HepG2 (cell line): ENCODE data around the gene SIT1. TPM values are rescaled to one million over a fixed set of nuclear protein-coding genes. Genes with fewer than 3 reads are reported as not detected.

Experiments used
- ATAC-seq: fragments of 200-7000 bp; cut with Tn5 transposase; 3 replicates; pipeline ENCODE4 v1.9.1; 2020; ENCODE audit warnings: mild to moderate bottlenecking, moderate library complexity
- BruUV-seq: library from RNA; stranded (reverse); fragments of 400-500 nt; replicated peaks from 2 replicates; lab custom pipeline; 2021; lab: Mats Ljungman, UMichigan
- CTCF ChIA-PET: fragments of 300-600 bp; formaldehyde crosslinking; extraction: SDS; loops from one replicate; lab custom pipeline; 2021; ENCODE audit warnings: low total read pairs, inconsistent platforms, low intra/inter-chr PET ratio; lab: Yijun Ruan, JAX
- POLR2A ChIA-PET: fragments of 350-600 bp; sonication (Branson Sonifier 250); formaldehyde crosslinking; loops from one replicate; lab custom pipeline; 2020; ENCODE audit warnings: antibody characterized with exemption, inconsistent platforms; lab: Yijun Ruan, JAX
- DNase-seq: peaks from one replicate; pipeline ENCODE4 v3.0.0-alpha.2; 2015; ENCODE audit warnings: low spot score
- FAIRE-seq: peaks from 3 replicates; lab custom pipeline; 2011; peaks lifted over from hg19 to GRCh38; lab: Jason Lieb, UNC
- H2AFZ ChIP-seq: one replicate; pipeline ENCODE4 v1.6.1; 2011; ENCODE audit warnings: low read length, inconsistent platforms
- H3K27ac ChIP-seq: fragments of 300-600 bp; 3 replicates; pipeline ENCODE4 v1.8.0; 2011; ENCODE audit warnings: mixed run types, mild to moderate bottlenecking, mixed read lengths, low read length, inconsistent platforms; ENCODE audit not compliant: insufficient read depth; ENCODE audit errors: extremely low read length
- H3K27me3 ChIP-seq, 2 experiments: fragments of 200-600 bp in 1 of 2; 2 replicates in 1 of 2; 3 replicates in 1 of 2; pipeline versions ENCODE4 v1.6.0 to v1.8.0; 2011; ENCODE audit warnings: low read length in 2 of 2, mild to moderate bottlenecking in 2 of 2, moderate library complexity in 2 of 2, inconsistent platforms in 1 of 2; ENCODE audit not compliant: insufficient read depth in 2 of 2, control insufficient read depth in 1 of 2
- H3K36me3 ChIP-seq, 2 experiments: fragments of 200-600 bp in 1 of 2; replicated peaks in 1 of 2; 2 replicates in 1 of 2; 3 replicates in 1 of 2; pipeline versions ENCODE4 v1.5.1 to v1.8.0; 2011; ENCODE audit warnings: low read length in 2 of 2, inconsistent platforms in 1 of 2; ENCODE audit not compliant: insufficient read depth in 2 of 2, control insufficient read depth in 1 of 2
- H3K4me1 ChIP-seq: 2 replicates; pipeline ENCODE4 v1.5.1; 2012; ENCODE audit warnings: low read length, inconsistent platforms; ENCODE audit not compliant: insufficient read depth
- H3K4me2 ChIP-seq: 2 replicates; pipeline ENCODE4 v1.6.0; 2011; ENCODE audit warnings: low read depth, low read length, inconsistent platforms
- H3K4me3 ChIP-seq, 3 experiments: fragments of 200-600 bp in 1 of 3; sonication (generic), shearing (Covaris generic) in 1 of 3; replicated peaks in 1 of 3; 2 replicates each; pipeline ENCODE4 v1.5.1; 2011 to 2016; ENCODE audit warnings: low read length in 3 of 3, inconsistent platforms in 2 of 3, low read depth in 2 of 3, mild to moderate bottlenecking in 2 of 3, control low read depth in 1 of 3, mixed read lengths in 1 of 3; ENCODE audit not compliant: insufficient read depth in 1 of 3
- H3K79me2 ChIP-seq: one replicate; pipeline ENCODE4 v1.6.1; 2011; ENCODE audit warnings: low read length, inconsistent platforms; ENCODE audit not compliant: insufficient read depth
- H3K9ac ChIP-seq: 2 replicates; pipeline ENCODE4 v1.6.0; 2011; ENCODE audit warnings: mild to moderate bottlenecking, low read depth, low read length, inconsistent platforms; ENCODE audit not compliant: insufficient read depth
- H3K9me3 ChIP-seq: 2 replicates; pipeline ENCODE4 v1.5.1; 2012; ENCODE audit warnings: mild to moderate bottlenecking, low read length
- H4K20me1 ChIP-seq: 2 replicates; pipeline ENCODE4 v1.6.0; 2011; ENCODE audit warnings: inconsistent platforms, mild to moderate bottlenecking, low read length, moderate library complexity; ENCODE audit not compliant: insufficient read depth
- CREM ChIP-seq, 2 experiments: sonication (generic) in 1 of 2; formaldehyde crosslinking in 1 of 2; IDR thresholded peaks; 2 replicates each; pipeline versions ENCODE4 v1.4.0 to v1.6.1; 2016 to 2020; ENCODE audit warnings: antibody characterized with exemption in 1 of 2, mild to moderate bottlenecking in 1 of 2, missing genetic modification reagents in 1 of 2
- GABPA ChIP-seq, 2 experiments: IDR thresholded peaks; 2 replicates each; pipeline ENCODE4 v1.6.1; 2011 to 2016; ENCODE audit warnings: low read depth in 2 of 2, low read length in 1 of 2, missing biosample characterization in 1 of 2, missing genetic modification characterization in 1 of 2
- GFI1 ChIP-seq: sonication (generic); formaldehyde crosslinking; IDR thresholded peaks from 2 replicates; pipeline ENCODE4 v1.5.0; 2020; ENCODE audit warnings: missing genetic modification reagents, mild to moderate bottlenecking, borderline replicate concordance
- HNF4A ChIP-seq: sonication (generic); formaldehyde crosslinking; IDR thresholded peaks from 2 replicates; pipeline ENCODE4 v1.4.0; 2020; ENCODE audit warnings: missing genetic modification reagents
- ISL2 ChIP-seq: sonication (generic); formaldehyde crosslinking; IDR thresholded peaks from 2 replicates; pipeline ENCODE4 v1.5.0; 2020; ENCODE audit warnings: missing genetic modification reagents
- KMT2A ChIP-seq: sonication (generic); formaldehyde crosslinking; IDR thresholded peaks from 2 replicates; pipeline ENCODE4 v1.4.0; 2020; ENCODE audit warnings: missing genetic modification reagents
- MED13 ChIP-seq: sonication (generic); formaldehyde crosslinking; IDR thresholded peaks from 2 replicates; pipeline ENCODE4 v1.5.0; 2020; ENCODE audit warnings: missing genetic modification reagents
- SMYD3 ChIP-seq: sonication (generic); formaldehyde crosslinking; IDR thresholded peaks from 2 replicates; pipeline ENCODE4 v1.8.1; 2023; ENCODE audit warnings: mild to moderate bottlenecking, missing genetic modification reagents
- SOX6 ChIP-seq, 2 experiments: fragments of 450-650 bp in 1 of 2; sonication (generic) in 1 of 2; formaldehyde crosslinking in 1 of 2; IDR thresholded peaks; 2 replicates each; pipeline versions ENCODE4 v1.4.0 to v1.6.1; 2017 to 2020; ENCODE audit warnings: antibody characterized with exemption in 1 of 2, mild to moderate bottlenecking in 1 of 2, missing genetic modification reagents in 1 of 2
- TARDBP ChIP-seq: sonication (generic); formaldehyde crosslinking; IDR thresholded peaks from 2 replicates; pipeline ENCODE4 v1.8.0; 2022; ENCODE audit warnings: mild to moderate bottlenecking, missing genetic modification reagents
- THAP11 ChIP-seq: IDR thresholded peaks from 2 replicates; pipeline ENCODE4 v1.6.1; 2016; ENCODE audit warnings: missing biosample characterization, missing genetic modification reagents
- YY1 ChIP-seq: IDR thresholded peaks from 2 replicates; pipeline ENCODE4 v1.6.1; 2011; ENCODE audit warnings: low read length, low read depth, moderate library complexity, mild to moderate bottlenecking; ENCODE audit not compliant: insufficient read depth, insufficient replicate concordance
- ZBTB44 ChIP-seq: sonication (generic); formaldehyde crosslinking; IDR thresholded peaks from 2 replicates; pipeline ENCODE4 v1.4.0; 2020; ENCODE audit warnings: missing genetic modification reagents
- ZC3H13 ChIP-seq: sonication (generic); formaldehyde crosslinking; IDR thresholded peaks from 2 replicates; pipeline ENCODE4 v1.8.1; 2023; ENCODE audit warnings: mild to moderate bottlenecking, missing genetic modification reagents, moderate library complexity
- ZKSCAN8 ChIP-seq: IDR thresholded peaks from 2 replicates; pipeline ENCODE4 v1.6.1; 2016; ENCODE audit warnings: borderline replicate concordance, missing genetic modification reagents, missing compliant biosample characterization
- ZNF317 ChIP-seq: sonication (generic); formaldehyde crosslinking; IDR thresholded peaks from 2 replicates; pipeline ENCODE4 v1.5.0; 2020; ENCODE audit warnings: mild to moderate bottlenecking, missing genetic modification reagents
- ZNF432 ChIP-seq: sonication (generic); formaldehyde crosslinking; IDR thresholded peaks from 2 replicates; pipeline ENCODE4 v1.5.0; 2020; ENCODE audit warnings: missing genetic modification reagents, mild to moderate bottlenecking, borderline replicate concordance
- ZNF580 ChIP-seq: IDR thresholded peaks from 2 replicates; pipeline ENCODE4 v1.6.1; 2016; ENCODE audit warnings: low read depth, borderline replicate concordance
- ZNF788 ChIP-seq: sonication (generic); formaldehyde crosslinking; IDR thresholded peaks from 2 replicates; pipeline ENCODE4 v1.5.0; 2020; ENCODE audit warnings: mild to moderate bottlenecking, missing genetic modification reagents, borderline replicate concordance
- ZNF790 ChIP-seq: sonication (generic); formaldehyde crosslinking; IDR thresholded peaks from 2 replicates; pipeline ENCODE4 v1.8.0; 2022; ENCODE audit warnings: missing genetic modification reagents, mild to moderate bottlenecking, borderline replicate concordance
- ZSCAN22 ChIP-seq: sonication (generic); formaldehyde crosslinking; IDR thresholded peaks from 2 replicates; pipeline ENCODE4 v1.4.0; 2020; ENCODE audit warnings: mild to moderate bottlenecking, missing genetic modification reagents
- WGBS: methylation state at CpG from one replicate; pipeline ENCODE4 v1.1.6; 2017; ENCODE audit warnings: low lambda C conversion rate; 5-methylcytosine and 5-hydroxymethylcytosine counted together
- in situ Hi-C: cut with HindIII; loops from 2 replicates; pipeline ENCODE4 v1.10.0; 2017; ENCODE audit warnings: low pct_unique_long_range_greater_than_20kb; ENCODE audit not compliant: extremely low pct_ligation_motif_present
- intact Hi-C: fragments of 100-400 bp; cut with micrococcal nuclease; formaldehyde crosslinking; loops from one replicate; pipeline ENCODE4 v1.10.0; 2022; ENCODE audit not compliant: unreplicated experiment
- polyA plus RNA-seq, 8 experiments: library from polyadenylated mRNA; depleted of rRNA in 3 of 8; stranded (reverse) in 7 of 8; unstranded in 1 of 8; fragments of >200 nt; fragmentation: Illumina TruSeq in 4 of 8; extraction: Trizol in 4 of 8; gene quantifications; 2 replicates each; pipeline versions ENCODE4 v1.2.1 to v1.2.3, GENCODE V29; 2011 to 2016; ENCODE audit warnings: low read depth in 4 of 8, missing spikeins in 1 of 8, mixed read lengths in 1 of 8; ENCODE audit not compliant: insufficient read depth in 1 of 8
- total RNA-seq, 5 experiments: library from RNA; depleted of rRNA; stranded (reverse); fragments of >200 nt; fragmentation: Illumina TruSeq; extraction: Trizol; gene quantifications; 2 replicates each; pipeline ENCODE4 v1.2.3, GENCODE V29; 2016; ENCODE audit warnings: low read depth in 1 of 5

SIT1 gene
- total and polyA plus RNA-seq, 2 of the 13 experiments (the other 11 are each of a cell fraction or from before 2014, with no cell fraction given), result 0.09 to 6.7 TPM

- Histone ChIP-seq H2AFZ (peak overlapping the region; percentile 15), H3K4me2 (peak overlapping the region; percentile 69), H3K79me2 (peaks cover 3% of the 10 kb centered on the region), H3K27me3 (no peaks in the 10 kb centered on the region), H4K20me1 (no peaks in the 10 kb centered on the region), H3K9ac (peak overlapping the region; percentile 37), H3K4me1 (peaks cover 77% of the 10 kb centered on the region), H3K27ac (peak overlapping the region; percentile 69), H3K9me3 (no peaks in the 10 kb centered on the region), H3K4me3 (peak overlapping the region in 1 of 3 experiments; percentile 13; a peak in 1 of 6 replicates), H3K36me3 (no peaks in the 10 kb centered on the region)
- peak; percentile 98 for DNase-seq
- BruUV-seq, result no TSS peak
- peak; percentile 81 for ATAC-seq
- peak; percentile 100 for FAIRE-seq
- ChIA-PET CTCF (no interaction called here), POLR2A (interaction anchor here (0.9 to 3.3 kb wide), 14 partner anchors 8 to 145 kb away, joined by 3 to 29 read pairs (median 6); partner anchors contain the start of genes CCDC107, CREB3, HINT2 and RMRP)
- intact Hi-C loops, result loop anchor here (1.0 kb wide), 2 partner anchors 11 to 22 kb away; partner anchors contain the start of genes CCDC107 and RMRP
- 30% methylated on average over 6 of the region's 6 CpGs for WGBS
- in situ Hi-C loops, result loop anchor here (5.0 kb wide), 1 partner anchor 58 kb away; no protein-coding TSS in a partner anchor
- TF ChIP-seq ZNF432 (CRISPR knock-in tag) (no peak), ZNF317 (CRISPR knock-in tag) (0 out of 2 replicates have a peak, but pooled peaks have one; percentile 20), GABPA (IDR thresholded peaks at IDR 0.05; ENCODE audit: low read depth, low read length) (no peak), GABPA (CRISPR knock-in tag; IDR thresholded peaks at IDR 0.05; ENCODE audit: low read depth) (no peak), TARDBP (peak; percentile 63; the same call in 1 of the 2 replicates), ZKSCAN8 (peak; percentile 88), ZSCAN22 (no peak), ZNF790 (CRISPR knock-in tag) (no peak), HNF4A (peak; percentile 93), ZNF788 (CRISPR knock-in tag) (peak; percentile 52; the same call in 1 of the 2 replicates), ZNF580 (CRISPR knock-in tag) (peak; percentile 57; the same call in 1 of the 2 replicates), KMT2A (no peak), ZBTB44 (CRISPR knock-in tag) (no peak), MED13 (CRISPR knock-in tag) (no peak), SOX6 (IDR thresholded peaks at IDR 0.05) (no peak), SOX6 (CRISPR knock-in tag; IDR thresholded peaks at IDR 0.05) (peak; percentile 89), CREM (IDR thresholded peaks at IDR 0.05) (peak; percentile 28; the same call in 1 of the 2 replicates), CREM (CRISPR knock-in tag; IDR thresholded peaks at IDR 0.05) (no peak), THAP11 (CRISPR knock-in tag) (peak; percentile 39; the same call in 1 of the 2 replicates), YY1 (no peak), GFI1 (peak; percentile 67; the same call in 1 of the 2 replicates), ZC3H13 (CRISPR knock-in tag) (no peak), ISL2 (CRISPR knock-in tag) (0 out of 2 replicates have a peak, but pooled peaks have one; percentile 26), SMYD3 (0 out of 2 replicates have a peak, but pooled peaks have one; percentile 39)
Observed at GRCh38 chr9:35669331-35670145, 18.8 kb upstream of the SIT1 start.
